SH-SY5Y (cell line): ENCODE results near the gene HOXA10.

ENCODE experiments used
- GATA2 ChIP-seq: IDR thresholded peaks from 2 replicates; pipeline ENCODE4 v1.6.1; 2011; ENCODE audit warnings: mild to moderate bottlenecking, low read depth, low read length
- GATA3 ChIP-seq: IDR thresholded peaks from 2 replicates; pipeline ENCODE4 v1.6.1; 2011; ENCODE audit warnings: low read depth, mild to moderate bottlenecking, low read length, moderate library complexity

GRCh38 chr7:27199849-27200760 lies 26.0 kb upstream of the HOXA10 start, which contains the start of gene HOXA13:
- TF ChIP-seq GATA2 (no peak), GATA3 (no peak)
